Measurements from ENCODE around the gene SLC46A1.
"Not testable (repeated sequence)": the region's sequence is repeated elsewhere in the genome, so short reads cannot be mapped to it uniquely, and the experiment has no call there.

Gene SLC46A1

DNA sequence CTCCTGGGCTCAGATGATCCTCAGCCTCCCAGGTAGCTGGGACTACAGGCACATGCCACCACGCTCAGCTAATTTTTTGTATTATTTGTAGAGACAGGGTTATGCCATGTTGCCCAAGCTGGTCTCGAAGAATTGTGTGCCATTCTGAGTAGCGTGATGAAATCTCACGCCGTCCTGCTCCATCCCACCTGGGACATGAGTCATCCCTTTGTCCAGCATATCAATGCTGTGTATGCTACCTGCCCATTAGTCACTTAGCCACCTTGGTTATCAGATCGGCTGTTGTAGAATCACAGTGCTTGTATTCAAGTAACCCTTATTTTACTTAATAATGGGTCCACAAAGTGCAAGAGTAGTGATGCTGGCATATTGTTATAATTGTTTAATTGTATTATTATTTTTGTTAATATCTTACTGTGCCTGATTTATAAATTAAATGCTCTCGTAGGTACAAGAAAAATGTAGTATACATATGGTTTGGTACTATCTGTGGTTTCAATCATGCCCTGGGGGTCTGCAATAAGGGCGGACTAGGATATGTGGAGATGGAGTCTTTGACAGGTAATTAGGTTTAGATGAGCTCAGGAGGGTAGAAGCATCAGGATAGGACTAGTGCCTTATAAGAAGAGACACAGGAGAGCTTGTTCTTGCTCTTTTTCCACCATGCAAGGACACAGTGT lies 40.8 kb upstream of the SLC46A1 start:
- Histone ChIP-seq H3K4me3 (ENCODE audit: low read depth in 1 of 2, low read length in 2 of 2) (no peak overlapping the region), H2AFZ (ENCODE audit: low read depth, low read length) (no peak overlapping the region)
- no peak for TF ChIP-seq EZH2 (IDR thresholded peaks at IDR 0.05; ENCODE audit: borderline replicate concordance, low read depth, low read length, severe bottlenecking)
- TF ChIP-seq, protein P1, sequence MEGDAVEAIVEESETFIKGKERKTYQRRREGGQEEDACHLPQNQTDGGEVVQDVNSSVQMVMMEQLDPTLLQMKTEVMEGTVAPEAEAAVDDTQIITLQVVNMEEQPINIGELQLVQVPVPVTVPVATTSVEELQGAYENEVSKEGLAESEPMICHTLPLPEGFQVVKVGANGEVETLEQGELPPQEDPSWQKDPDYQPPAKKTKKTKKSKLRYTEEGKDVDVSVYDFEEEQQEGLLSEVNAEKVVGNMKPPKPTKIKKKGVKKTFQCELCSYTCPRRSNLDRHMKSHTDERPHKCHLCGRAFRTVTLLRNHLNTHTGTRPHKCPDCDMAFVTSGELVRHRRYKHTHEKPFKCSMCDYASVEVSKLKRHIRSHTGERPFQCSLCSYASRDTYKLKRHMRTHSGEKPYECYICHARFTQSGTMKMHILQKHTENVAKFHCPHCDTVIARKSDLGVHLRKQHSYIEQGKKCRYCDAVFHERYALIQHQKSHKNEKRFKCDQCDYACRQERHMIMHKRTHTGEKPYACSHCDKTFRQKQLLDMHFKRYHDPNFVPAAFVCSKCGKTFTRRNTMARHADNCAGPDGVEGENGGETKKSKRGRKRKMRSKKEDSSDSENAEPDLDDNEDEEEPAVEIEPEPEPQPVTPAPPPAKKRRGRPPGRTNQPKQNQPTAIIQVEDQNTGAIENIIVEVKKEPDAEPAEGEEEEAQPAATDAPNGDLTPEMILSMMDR (IDR thresholded peaks at IDR 0.05; ENCODE audit: borderline replicate concordance, extremely low read depth, low read length, poor library complexity, severe bottlenecking): no peak

DNA sequence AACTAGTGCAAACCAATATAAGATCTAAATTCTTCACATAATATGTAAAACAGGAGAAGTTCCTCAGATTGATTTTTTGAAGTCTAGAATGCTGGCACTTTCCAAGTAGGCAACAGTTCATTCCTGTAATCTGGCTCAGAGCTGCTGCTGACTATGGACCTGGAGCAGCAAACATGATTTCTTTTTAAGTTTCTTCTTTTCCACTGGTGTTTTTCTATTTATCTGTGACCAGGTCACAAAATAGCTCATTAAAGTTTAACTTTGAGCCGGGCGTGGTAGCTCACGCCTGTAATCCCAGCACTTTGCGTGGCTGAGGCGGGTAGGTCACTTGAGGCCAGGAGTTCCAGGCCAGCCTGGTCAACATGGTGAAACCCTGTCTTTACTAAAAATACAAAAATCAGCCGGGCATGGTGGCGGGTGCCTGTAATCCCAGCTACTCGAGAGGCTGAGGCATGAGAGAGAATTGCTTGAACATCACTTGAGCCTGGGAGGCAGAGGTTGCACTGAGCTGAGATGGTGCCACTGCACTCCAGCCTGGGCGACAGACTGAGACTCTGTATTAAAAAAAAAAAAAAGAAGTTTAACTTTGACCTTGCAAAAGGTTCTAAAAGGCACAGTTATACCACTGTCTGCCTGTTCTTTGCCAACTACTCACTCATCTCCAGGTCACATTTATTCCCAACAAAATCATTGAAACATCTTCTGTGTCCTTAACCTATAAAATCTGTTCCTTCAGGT lies 38.1 kb upstream of the SLC46A1 start:
- H4K20me1 ChIP-seq (ENCODE audit: insufficient read depth, low read length): no peaks in the 10 kb centered on the region

More for the DNA sequence above, 40.8 kb upstream of the SLC46A1 start:
- Histone ChIP-seq H3K36me3 (ENCODE audit: insufficient read depth, low read length) (no peaks in the 10 kb centered on the region), H3K27me3 (ENCODE audit: insufficient read depth, low read length, poor library complexity) (no peaks in the 10 kb centered on the region), H3K79me2 (ENCODE audit: insufficient read depth, low read length) (no peaks in the 10 kb centered on the region), H3K27ac (ENCODE audit: low read length) (no peak overlapping the region), H3K4me2 (ENCODE audit: insufficient read depth, low read length) (no peak overlapping the region), H3K9me3 (ENCODE audit: insufficient read depth, low read length, severe bottlenecking) (no peaks in the 10 kb centered on the region), H4K20me1 (ENCODE audit: insufficient read depth, low read length) (no peaks in the 10 kb centered on the region), H3K9ac (ENCODE audit: low read depth, low read length) (no peak overlapping the region), H3K4me1 (ENCODE audit: insufficient read depth, low read length) (no peaks in the 10 kb centered on the region)
- no peak for DNase-seq
- ATAC-seq (ENCODE audit: insufficient read depth, low read depth): no peak

DNA sequence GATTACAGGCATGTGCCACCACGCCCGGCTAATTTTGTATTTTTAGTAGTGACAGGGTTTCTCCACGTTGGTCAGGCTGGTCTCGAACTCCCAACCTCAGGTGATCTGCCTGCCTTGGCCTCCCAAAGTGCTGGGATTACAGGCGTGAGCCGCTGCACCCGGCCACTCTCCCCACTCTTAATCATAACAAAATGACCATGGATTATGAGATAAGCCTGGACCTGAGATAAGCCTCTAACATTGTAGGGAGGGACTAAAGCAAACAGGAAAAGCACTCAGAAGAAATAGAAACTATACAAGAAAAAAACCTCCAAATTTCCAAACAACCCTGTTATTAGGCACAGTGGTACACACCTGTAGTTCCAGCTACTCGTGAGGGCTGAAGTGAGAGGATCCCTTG lies 28.3 kb upstream of the SLC46A1 start:
- not testable (repeated sequence) for H3K27ac ChIP-seq (ENCODE audit: low read length); DNase-seq; H2AFZ ChIP-seq (ENCODE audit: low read depth, low read length); H4K20me1 ChIP-seq (ENCODE audit: insufficient read depth, low read length); H3K4me3 ChIP-seq (ENCODE audit: low read depth in 1 of 2, low read length in 2 of 2); H3K36me3 ChIP-seq (ENCODE audit: insufficient read depth, low read length); H3K4me2 ChIP-seq (ENCODE audit: insufficient read depth, low read length); H3K4me1 ChIP-seq (ENCODE audit: insufficient read depth, low read length); ATAC-seq (ENCODE audit: insufficient read depth, low read depth); H3K79me2 ChIP-seq (ENCODE audit: insufficient read depth, low read length); H3K9me3 ChIP-seq (ENCODE audit: insufficient read depth, low read length, severe bottlenecking); H3K27me3 ChIP-seq (ENCODE audit: insufficient read depth, low read length, poor library complexity); H3K9ac ChIP-seq (ENCODE audit: low read depth, low read length)

More for the DNA sequence above, 38.1 kb upstream of the SLC46A1 start:
- TF ChIP-seq, protein P1 (IDR thresholded peaks at IDR 0.05; ENCODE audit: borderline replicate concordance, extremely low read depth, low read length, poor library complexity, severe bottlenecking): no peak
- no peak for TF ChIP-seq EZH2 (IDR thresholded peaks at IDR 0.05; ENCODE audit: borderline replicate concordance, low read depth, low read length, severe bottlenecking)
- Histone ChIP-seq H3K9ac (ENCODE audit: low read depth, low read length) (no peak overlapping the region), H3K27me3 (ENCODE audit: insufficient read depth, low read length, poor library complexity) (no peaks in the 10 kb centered on the region), H3K9me3 (ENCODE audit: insufficient read depth, low read length, severe bottlenecking) (no peaks in the 10 kb centered on the region), H3K79me2 (ENCODE audit: insufficient read depth, low read length) (no peaks in the 10 kb centered on the region), H3K4me1 (ENCODE audit: insufficient read depth, low read length) (no peaks in the 10 kb centered on the region), H3K4me2 (ENCODE audit: insufficient read depth, low read length) (no peak overlapping the region), H2AFZ (ENCODE audit: low read depth, low read length) (no peak overlapping the region), H3K27ac (ENCODE audit: low read length) (no peak overlapping the region), H3K4me3 (ENCODE audit: low read depth in 1 of 2, low read length in 2 of 2) (no peak overlapping the region), H3K36me3 (ENCODE audit: insufficient read depth, low read length) (no peaks in the 10 kb centered on the region)
- ATAC-seq (ENCODE audit: insufficient read depth, low read depth): no peak
- no peak for DNase-seq

DNA sequence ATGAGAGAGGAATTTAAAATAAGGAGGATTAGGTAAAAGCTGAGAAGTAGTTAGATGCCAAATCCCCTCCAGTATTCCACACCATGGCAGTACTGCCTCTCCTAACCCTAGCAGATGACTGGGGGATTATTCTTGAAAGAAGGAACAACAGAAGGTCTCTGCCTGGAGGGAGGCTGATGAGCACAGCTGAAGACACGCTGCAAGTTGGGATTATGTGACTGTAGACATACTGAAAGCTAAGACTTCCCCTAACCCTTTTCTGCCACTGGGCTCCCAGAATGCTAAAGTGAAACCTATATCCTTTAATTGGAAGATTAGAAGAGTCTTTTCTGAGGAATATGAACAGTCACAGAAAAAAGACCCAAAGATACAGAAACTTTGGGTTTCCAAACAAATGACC lies 27.7 kb upstream of the SLC46A1 start:
- Histone ChIP-seq H3K4me2 (ENCODE audit: insufficient read depth, low read length) (no peak overlapping the region), H3K9me3 (ENCODE audit: insufficient read depth, low read length, severe bottlenecking) (no peaks in the 10 kb centered on the region), H3K4me1 (ENCODE audit: insufficient read depth, low read length) (no peaks in the 10 kb centered on the region), H3K36me3 (ENCODE audit: insufficient read depth, low read length) (no peaks in the 10 kb centered on the region), H4K20me1 (ENCODE audit: insufficient read depth, low read length) (no peaks in the 10 kb centered on the region), H3K27me3 (ENCODE audit: insufficient read depth, low read length, poor library complexity) (peaks cover 4% of the 10 kb centered on the region), H3K79me2 (ENCODE audit: insufficient read depth, low read length) (no peaks in the 10 kb centered on the region), H3K4me3 (ENCODE audit: low read depth in 1 of 2, low read length in 2 of 2) (no peak overlapping the region), H2AFZ (ENCODE audit: low read depth, low read length) (no peak overlapping the region), H3K9ac (ENCODE audit: low read depth, low read length) (no peak overlapping the region), H3K27ac (ENCODE audit: low read length) (no peak overlapping the region)
- DNase-seq (no peak), ATAC-seq (ENCODE audit: insufficient read depth, low read depth) (no peak)
- TF ChIP-seq EZH2 (IDR thresholded peaks at IDR 0.05; ENCODE audit: borderline replicate concordance, low read depth, low read length, severe bottlenecking): no peak
- TF ChIP-seq, protein P1 (IDR thresholded peaks at IDR 0.05; ENCODE audit: borderline replicate concordance, extremely low read depth, low read length, poor library complexity, severe bottlenecking): no peak

DNA sequence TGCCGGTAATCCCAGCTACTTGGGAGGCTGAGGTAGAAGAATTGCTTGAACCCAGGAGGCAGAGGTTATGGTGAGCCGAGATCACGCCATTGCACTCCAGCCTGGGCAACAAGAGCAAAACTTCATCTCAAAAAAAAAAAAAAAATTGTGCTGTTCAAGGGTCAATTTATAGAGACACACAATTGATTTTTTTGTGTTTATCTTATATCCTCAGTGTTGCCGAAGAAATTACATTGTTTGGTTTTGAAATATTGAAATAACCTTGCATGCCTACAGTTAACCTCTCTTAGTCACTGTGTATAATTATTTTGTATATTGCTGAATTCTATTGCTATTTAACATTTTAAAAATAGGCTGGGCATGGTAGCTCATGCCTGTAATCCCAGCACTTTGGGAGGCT lies 22.0 kb upstream of the SLC46A1 start:
- not testable (repeated sequence) for H3K9ac ChIP-seq (ENCODE audit: low read depth, low read length); H3K4me1 ChIP-seq (ENCODE audit: insufficient read depth, low read length); H3K36me3 ChIP-seq (ENCODE audit: insufficient read depth, low read length); H4K20me1 ChIP-seq (ENCODE audit: insufficient read depth, low read length); H3K79me2 ChIP-seq (ENCODE audit: insufficient read depth, low read length); DNase-seq; ATAC-seq (ENCODE audit: insufficient read depth, low read depth); H3K27ac ChIP-seq (ENCODE audit: low read length); H3K9me3 ChIP-seq (ENCODE audit: insufficient read depth, low read length, severe bottlenecking); H3K4me3 ChIP-seq (ENCODE audit: low read depth in 1 of 2, low read length in 2 of 2); H2AFZ ChIP-seq (ENCODE audit: low read depth, low read length); H3K27me3 ChIP-seq (ENCODE audit: insufficient read depth, low read length, poor library complexity); H3K4me2 ChIP-seq (ENCODE audit: insufficient read depth, low read length)
